Panc1 (cell line): Measurements from ENCODE around the gene ZNF608. TPM values are rescaled to one million over a fixed set of nuclear protein-coding genes. Genes with fewer than 3 reads are reported as not detected.

ENCODE experiments used
- ATAC-seq: fragments of 200-7000 bp; cut with Tn5 transposase; 2 replicates; pipeline ENCODE4 v1.9.1; 2020; ENCODE audit warnings: mild to moderate bottlenecking, moderate library complexity
- BruUV-seq: library from RNA; stranded (reverse); fragments of 400-500 nt; replicated peaks from 2 replicates; lab custom pipeline; 2021; lab: Mats Ljungman, UMichigan
- CTCF ChIA-PET: fragments of 300-600 bp; sonication (Branson Sonifier 250); formaldehyde crosslinking; loops from one replicate; lab custom pipeline; 2022; ENCODE audit warnings: antibody characterized with exemption; lab: Charles Lee
- POLR2A ChIA-PET: fragments of 300-600 bp; sonication (Branson Sonifier 250); formaldehyde crosslinking; loops from one replicate; lab custom pipeline; 2022; ENCODE audit warnings: antibody characterized with exemption; lab: Charles Lee
- DNase-seq: peaks from one replicate; pipeline ENCODE4 v3.0.0-alpha.2; 2010; ENCODE audit warnings: low read depth, low spot score
- H3K27ac ChIP-seq: 2 replicates; pipeline ENCODE4 v1.5.1; 2011; ENCODE audit warnings: mild to moderate bottlenecking, low read length, inconsistent platforms
- H3K27me3 ChIP-seq: fragments of 200-500 bp; sonication (Bioruptor generic); 2 replicates; pipeline ENCODE4 v1.6.0; 2014; ENCODE audit warnings: low read length, inconsistent platforms; ENCODE audit not compliant: control insufficient read depth, insufficient read depth
- H3K36me3 ChIP-seq: fragments of 200-500 bp; sonication (Bioruptor generic); 2 replicates; pipeline ENCODE4 v1.5.1; 2014; ENCODE audit warnings: inconsistent platforms, mild to moderate bottlenecking, low read length, moderate library complexity; ENCODE audit not compliant: control insufficient read depth, insufficient read depth
- H3K4me1 ChIP-seq: 2 replicates; pipeline ENCODE4 v1.5.1; 2011; ENCODE audit warnings: inconsistent platforms, mild to moderate bottlenecking, low read length, moderate library complexity; ENCODE audit not compliant: control insufficient read depth, insufficient read depth
- H3K4me3 ChIP-seq, 2 experiments: 2 replicates each; pipeline ENCODE4 v1.5.1; 2011 to 2012; ENCODE audit warnings: low read depth in 2 of 2, low read length in 2 of 2, mild to moderate bottlenecking in 2 of 2, inconsistent platforms in 1 of 2, moderate library complexity in 1 of 2
- H3K9me3 ChIP-seq: fragments of 200-500 bp; sonication (Bioruptor generic); 2 replicates; pipeline ENCODE4 v1.5.1; 2014; ENCODE audit warnings: low read depth, mild to moderate bottlenecking, inconsistent platforms, low read length, moderate library complexity; ENCODE audit not compliant: control insufficient read depth, insufficient read depth
- CTCF ChIP-seq: fragments of 450-650 bp; IDR thresholded peaks from 2 replicates; pipeline ENCODE4 v1.5.1; 2017; ENCODE audit warnings: mild to moderate bottlenecking
- POLR2AphosphoS5 ChIP-seq: IDR thresholded peaks from 2 replicates; pipeline ENCODE4 v1.6.1; 2012; ENCODE audit warnings: mild to moderate bottlenecking, low read depth, low read length, moderate library complexity
- REST ChIP-seq, 2 experiments: IDR thresholded peaks; 2 replicates each; pipeline ENCODE4 v1.6.1; 2011 to 2012; ENCODE audit warnings: low read depth in 2 of 2, control low read depth in 1 of 2, low read length in 1 of 2, mild to moderate bottlenecking in 1 of 2, moderate library complexity in 1 of 2; ENCODE audit not compliant: insufficient read depth in 1 of 2
- SIN3A ChIP-seq: IDR thresholded peaks from 2 replicates; pipeline ENCODE4 v1.6.1; 2012; ENCODE audit warnings: low read depth, mild to moderate bottlenecking, low read length, moderate library complexity, borderline replicate concordance; ENCODE audit not compliant: insufficient read depth
- TCF7L2 ChIP-seq: IDR thresholded peaks from 2 replicates; pipeline ENCODE4 v1.6.1; 2011; ENCODE audit warnings: mild to moderate bottlenecking, low read depth, low read length, inconsistent platforms
- in situ Hi-C: cut with HindIII; loops from 2 replicates; pipeline ENCODE4 v1.10.0; 2016; ENCODE audit warnings: low sequenced_read_pairs, low pct_unique_long_range_greater_than_20kb
- intact Hi-C: fragments of 100-400 bp; cut with micrococcal nuclease; formaldehyde crosslinking; loops from one replicate; pipeline ENCODE4 v1.10.0; 2022; ENCODE audit not compliant: unreplicated experiment
- total RNA-seq: library from RNA; stranded (reverse); gene quantifications from one replicate; pipeline ENCODE4 v1.2.1, GENCODE V29; 2021; ENCODE audit not compliant: unreplicated experiment

ZNF608 gene
- total RNA-seq, 1 experiment from 2014 or later = 37.5 TPM

- no peak for ATAC-seq
- TSS peak; percentile 5 for BruUV-seq
- no peaks in the 10 kb centered on the region for H3K27me3 ChIP-seq
- H3K36me3 ChIP-seq = no peaks in the 10 kb centered on the region
- no peak for DNase-seq
- POLR2A ChIA-PET = interaction anchor here (0.7 kb wide), 1 partner anchor 43 kb away, joined by 3 read pairs; no protein-coding TSS in a partner anchor
- CTCF ChIA-PET = no interaction called here
- H3K4me3 ChIP-seq = peak overlapping the region; percentile 79 to 82; a peak in 3 of 4 replicates
- intact Hi-C loops (loop anchor here (5.0 to 10.0 kb wide), 4 partner anchors 84 to 1069 kb away; no protein-coding TSS in a partner anchor), in situ Hi-C loops (no loop called here)
- H3K9me3 ChIP-seq = no peaks in the 10 kb centered on the region
- TF ChIP-seq TCF7L2 (no peak), SIN3A (no peak), POLR2AphosphoS5 (no peak), REST (IDR thresholded peaks at IDR 0.05; ENCODE audit: insufficient read depth in 1 of 2, low read depth in 2 of 2, low read length in 1 of 2) (no peak), CTCF (no peak)
- peaks cover 60% of the 10 kb centered on the region for H3K4me1 ChIP-seq
- H3K27ac ChIP-seq = peak overlapping the region; percentile 100
These were observed 5.4 kb downstream of the ZNF608 start for GRCh38 chr5:124740991-124741583.

DNA sequence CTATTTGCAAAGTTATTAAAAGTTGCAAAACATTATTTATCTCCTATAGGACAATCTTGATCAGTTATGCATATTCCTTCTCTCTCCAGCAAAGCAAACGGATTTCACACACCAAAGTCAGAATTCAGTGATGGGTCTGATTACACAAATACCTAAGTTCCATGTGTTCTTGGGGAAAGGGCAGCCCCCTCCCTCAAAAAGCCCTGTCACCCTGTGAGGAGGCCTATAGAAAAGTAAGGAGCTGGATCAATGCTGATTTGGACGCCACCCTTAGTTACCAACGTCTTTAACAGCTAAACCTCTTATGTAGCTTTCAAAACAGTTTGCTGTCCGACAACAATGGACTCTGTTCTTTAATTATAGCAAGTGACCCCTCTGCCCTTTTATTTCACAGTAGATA is 6.4 kb downstream of the ZNF608 start:
- Histone ChIP-seq H3K27ac (peak overlapping the region; percentile 100), H3K36me3 (no peaks in the 10 kb centered on the region), H3K27me3 (no peaks in the 10 kb centered on the region), H3K4me3 (peak overlapping the region; percentile 12 to 35; a peak in 3 of 4 replicates), H3K4me1 (peaks cover 70% of the 10 kb centered on the region), H3K9me3 (no peaks in the 10 kb centered on the region)
- ChIA-PET CTCF (no interaction called here), POLR2A (interaction anchor here (0.7 kb wide), 1 partner anchor 42 kb away, joined by 3 read pairs; no protein-coding TSS in a partner anchor)
- in situ Hi-C loops (no loop called here), intact Hi-C loops (loop anchor here (5.0 to 10.0 kb wide), 4 partner anchors 83 to 1068 kb away; no protein-coding TSS in a partner anchor)
- DNase-seq (no peak), ATAC-seq (no peak)
- BruUV-seq = no TSS peak
- TF ChIP-seq TCF7L2 (no peak), SIN3A (no peak), CTCF (no peak), REST (IDR thresholded peaks at IDR 0.05; ENCODE audit: insufficient read depth in 1 of 2, low read depth in 2 of 2, low read length in 1 of 2) (no peak), POLR2AphosphoS5 (no peak)
